ENCODE data around the gene RTN4RL1.

GRCh38 chr17:1907909-1908698, 117.0 kb downstream of the RTN4RL1 start:
- TF ChIP-seq POLR2A (IDR thresholded peaks at IDR 0.05): no peak
- no peak for TF ChIP-seq POLR2AphosphoS5 (IDR thresholded peaks at IDR 0.05)
- TF ChIP-seq EP300 (IDR thresholded peaks at IDR 0.05): no peak
- TF ChIP-seq, protein P1, sequence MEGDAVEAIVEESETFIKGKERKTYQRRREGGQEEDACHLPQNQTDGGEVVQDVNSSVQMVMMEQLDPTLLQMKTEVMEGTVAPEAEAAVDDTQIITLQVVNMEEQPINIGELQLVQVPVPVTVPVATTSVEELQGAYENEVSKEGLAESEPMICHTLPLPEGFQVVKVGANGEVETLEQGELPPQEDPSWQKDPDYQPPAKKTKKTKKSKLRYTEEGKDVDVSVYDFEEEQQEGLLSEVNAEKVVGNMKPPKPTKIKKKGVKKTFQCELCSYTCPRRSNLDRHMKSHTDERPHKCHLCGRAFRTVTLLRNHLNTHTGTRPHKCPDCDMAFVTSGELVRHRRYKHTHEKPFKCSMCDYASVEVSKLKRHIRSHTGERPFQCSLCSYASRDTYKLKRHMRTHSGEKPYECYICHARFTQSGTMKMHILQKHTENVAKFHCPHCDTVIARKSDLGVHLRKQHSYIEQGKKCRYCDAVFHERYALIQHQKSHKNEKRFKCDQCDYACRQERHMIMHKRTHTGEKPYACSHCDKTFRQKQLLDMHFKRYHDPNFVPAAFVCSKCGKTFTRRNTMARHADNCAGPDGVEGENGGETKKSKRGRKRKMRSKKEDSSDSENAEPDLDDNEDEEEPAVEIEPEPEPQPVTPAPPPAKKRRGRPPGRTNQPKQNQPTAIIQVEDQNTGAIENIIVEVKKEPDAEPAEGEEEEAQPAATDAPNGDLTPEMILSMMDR (IDR thresholded peaks at IDR 0.05): no peak

All from suprapubic skin (tissue), 4 donors.